Measurements from ENCODE around the gene ITPR1. TPM values are rescaled to one million over a fixed set of nuclear protein-coding genes. Genes with fewer than 3 reads are reported as not detected.

Gene ITPR1
- total RNA-seq, 4 donors from 2014 or later = 210 to 261 (median 232) TPM

DNA sequence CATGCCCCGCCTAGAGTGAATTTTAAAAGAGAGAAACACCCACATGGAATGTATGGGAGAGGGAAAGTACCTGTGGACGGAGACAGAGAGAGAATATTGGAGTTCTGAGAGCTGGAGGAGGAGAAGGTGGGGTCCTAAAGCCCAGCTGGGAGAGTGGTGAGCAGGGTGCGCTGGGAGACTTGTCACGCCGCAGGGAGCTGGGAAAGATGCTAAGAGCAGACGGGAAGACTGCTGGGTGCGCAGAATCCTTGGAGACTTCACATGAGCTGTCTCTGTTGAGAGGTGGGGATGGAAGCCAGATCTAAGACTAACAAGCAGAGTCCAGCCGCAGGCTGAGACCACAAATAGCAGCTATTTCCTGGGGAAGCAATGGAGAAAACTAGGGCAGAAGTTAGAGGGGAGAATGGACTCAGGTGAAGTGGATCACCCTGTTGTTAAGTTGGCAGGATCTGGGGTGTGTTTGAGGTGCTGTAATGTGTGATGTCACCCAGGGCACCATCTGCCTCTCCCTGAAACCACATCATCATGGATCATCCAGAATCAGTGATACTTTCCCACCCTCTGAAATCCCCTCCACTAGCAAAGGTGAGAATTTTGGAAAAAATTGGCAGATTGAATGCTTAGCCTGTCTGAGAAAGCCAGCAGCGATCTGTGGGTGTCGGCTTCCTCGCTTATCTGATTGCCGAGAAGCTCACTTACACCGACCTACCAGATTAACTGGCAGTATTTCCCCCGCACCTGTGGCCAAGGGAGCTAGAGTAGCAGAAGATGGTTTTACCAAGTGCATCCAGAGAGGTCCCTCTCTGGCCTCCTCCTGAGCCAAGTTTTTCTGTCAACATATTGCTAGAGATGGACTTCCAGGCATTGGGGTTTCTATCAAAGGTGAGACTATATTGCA is 311.3 kb downstream of the ITPR1 start:
- no peaks in the 10 kb centered on the region for H3K9me3 ChIP-seq

DNA sequence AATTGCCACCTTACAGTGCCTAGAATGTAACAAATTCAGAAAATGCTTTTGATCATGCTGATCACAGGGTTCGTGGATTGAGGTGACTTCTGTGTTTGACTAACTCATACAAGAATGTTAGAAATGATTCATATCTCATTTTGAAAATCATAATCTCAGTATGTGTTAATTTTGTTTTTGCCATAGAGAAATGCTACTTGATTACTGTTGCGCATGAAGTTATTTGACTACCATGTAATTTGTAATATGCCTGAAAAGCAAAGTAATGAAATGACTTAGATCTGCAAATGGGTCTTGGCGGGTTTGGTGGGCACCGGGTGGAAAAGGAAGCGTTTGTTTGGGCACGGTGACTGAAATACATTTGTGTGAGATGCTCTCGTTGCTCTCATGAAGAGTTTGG is 312.5 kb downstream of the ITPR1 start:
- Histone ChIP-seq H3K36me3 (peaks cover 5 to 20% of the 10 kb centered on the region in 2 donors), H3K9me3 (no peaks in the 10 kb centered on the region), H3K4me3 (replicated peaks in 1 of 3) (no peak overlapping the region), H3K27me3 (no peaks in the 10 kb centered on the region), H3K27ac (no peak overlapping the region), H3K4me1 (peaks cover 4 to 8% of the 10 kb centered on the region in 2 donors)
- no peak for DNase-seq
- TF ChIP-seq POLR2A (IDR thresholded peaks at IDR 0.05) = no peak
- TF ChIP-seq, protein P1, sequence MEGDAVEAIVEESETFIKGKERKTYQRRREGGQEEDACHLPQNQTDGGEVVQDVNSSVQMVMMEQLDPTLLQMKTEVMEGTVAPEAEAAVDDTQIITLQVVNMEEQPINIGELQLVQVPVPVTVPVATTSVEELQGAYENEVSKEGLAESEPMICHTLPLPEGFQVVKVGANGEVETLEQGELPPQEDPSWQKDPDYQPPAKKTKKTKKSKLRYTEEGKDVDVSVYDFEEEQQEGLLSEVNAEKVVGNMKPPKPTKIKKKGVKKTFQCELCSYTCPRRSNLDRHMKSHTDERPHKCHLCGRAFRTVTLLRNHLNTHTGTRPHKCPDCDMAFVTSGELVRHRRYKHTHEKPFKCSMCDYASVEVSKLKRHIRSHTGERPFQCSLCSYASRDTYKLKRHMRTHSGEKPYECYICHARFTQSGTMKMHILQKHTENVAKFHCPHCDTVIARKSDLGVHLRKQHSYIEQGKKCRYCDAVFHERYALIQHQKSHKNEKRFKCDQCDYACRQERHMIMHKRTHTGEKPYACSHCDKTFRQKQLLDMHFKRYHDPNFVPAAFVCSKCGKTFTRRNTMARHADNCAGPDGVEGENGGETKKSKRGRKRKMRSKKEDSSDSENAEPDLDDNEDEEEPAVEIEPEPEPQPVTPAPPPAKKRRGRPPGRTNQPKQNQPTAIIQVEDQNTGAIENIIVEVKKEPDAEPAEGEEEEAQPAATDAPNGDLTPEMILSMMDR (IDR thresholded peaks at IDR 0.05) = no peak
- 88 to 94% methylated on average over 7 of the region's 7 CpGs for WGBS, 2 donors
- intact Hi-C loops (cut with DNase I) = no loop called here

More for the DNA sequence above, 311.3 kb downstream of the ITPR1 start:
- Histone ChIP-seq H3K27me3 (no peaks in the 10 kb centered on the region), H3K36me3 (peaks cover 5 to 23% of the 10 kb centered on the region in 2 donors), H3K4me1 (peaks cover 0 to 4% of the 10 kb centered on the region in 2 donors), H3K27ac (no peak overlapping the region), H3K4me3 (replicated peaks in 1 of 3) (no peak overlapping the region)
- no peak for DNase-seq
- TF ChIP-seq POLR2A (IDR thresholded peaks at IDR 0.05) = no peak
- TF ChIP-seq, protein P1 (IDR thresholded peaks at IDR 0.05) = no peak
- 97% methylated on average over 14 of the region's 14 CpGs for WGBS, 2 donors
- intact Hi-C loops (cut with DNase I) = no loop called here

DNA sequence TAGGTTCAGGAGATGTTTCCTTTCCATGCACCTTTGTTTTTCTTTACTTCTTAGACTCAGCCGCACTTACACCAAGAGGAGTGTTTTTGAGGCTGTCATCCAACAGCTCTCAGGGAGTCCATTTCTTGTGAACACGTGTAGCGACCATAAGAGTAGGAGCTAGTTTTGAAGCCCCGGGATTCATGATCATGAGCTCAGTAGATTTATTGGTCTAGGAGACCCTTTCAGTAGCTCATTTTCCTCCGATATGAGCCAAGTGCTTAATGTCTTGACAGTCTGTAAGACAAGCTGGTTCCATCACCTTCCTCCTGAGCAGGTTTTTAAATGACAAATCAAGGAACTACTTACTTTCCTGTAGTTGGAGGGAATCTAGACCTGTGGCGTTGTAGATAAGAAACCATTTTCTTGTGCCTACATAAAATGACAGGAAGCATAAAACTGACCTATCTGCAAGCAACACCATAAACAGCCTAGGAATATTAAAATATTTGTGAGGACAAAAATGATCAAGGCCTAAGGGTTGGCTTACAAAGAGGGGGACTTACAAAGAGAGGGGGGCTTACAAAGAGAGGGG is 313.5 kb downstream of the ITPR1 start:
- H3K27me3 ChIP-seq = no peaks in the 10 kb centered on the region
- TF ChIP-seq POLR2A (IDR thresholded peaks at IDR 0.05) = no peak
- TF ChIP-seq, protein P1 (IDR thresholded peaks at IDR 0.05) = no peak
- peaks cover 4 to 8% of the 10 kb centered on the region in 2 donors for H3K4me1 ChIP-seq
- intact Hi-C loops (cut with DNase I) = no loop called here
- no peak overlapping the region for H3K4me3 ChIP-seq (replicated peaks in 1 of 3)
- H3K27ac ChIP-seq = no peak overlapping the region
- DNase-seq = no peak
- WGBS, 2 donors = 90 to 92% methylated on average over 6 of the region's 6 CpGs
- peaks cover 5 to 18% of the 10 kb centered on the region in 2 donors for H3K36me3 ChIP-seq
- no peaks in the 10 kb centered on the region for H3K9me3 ChIP-seq

DNA sequence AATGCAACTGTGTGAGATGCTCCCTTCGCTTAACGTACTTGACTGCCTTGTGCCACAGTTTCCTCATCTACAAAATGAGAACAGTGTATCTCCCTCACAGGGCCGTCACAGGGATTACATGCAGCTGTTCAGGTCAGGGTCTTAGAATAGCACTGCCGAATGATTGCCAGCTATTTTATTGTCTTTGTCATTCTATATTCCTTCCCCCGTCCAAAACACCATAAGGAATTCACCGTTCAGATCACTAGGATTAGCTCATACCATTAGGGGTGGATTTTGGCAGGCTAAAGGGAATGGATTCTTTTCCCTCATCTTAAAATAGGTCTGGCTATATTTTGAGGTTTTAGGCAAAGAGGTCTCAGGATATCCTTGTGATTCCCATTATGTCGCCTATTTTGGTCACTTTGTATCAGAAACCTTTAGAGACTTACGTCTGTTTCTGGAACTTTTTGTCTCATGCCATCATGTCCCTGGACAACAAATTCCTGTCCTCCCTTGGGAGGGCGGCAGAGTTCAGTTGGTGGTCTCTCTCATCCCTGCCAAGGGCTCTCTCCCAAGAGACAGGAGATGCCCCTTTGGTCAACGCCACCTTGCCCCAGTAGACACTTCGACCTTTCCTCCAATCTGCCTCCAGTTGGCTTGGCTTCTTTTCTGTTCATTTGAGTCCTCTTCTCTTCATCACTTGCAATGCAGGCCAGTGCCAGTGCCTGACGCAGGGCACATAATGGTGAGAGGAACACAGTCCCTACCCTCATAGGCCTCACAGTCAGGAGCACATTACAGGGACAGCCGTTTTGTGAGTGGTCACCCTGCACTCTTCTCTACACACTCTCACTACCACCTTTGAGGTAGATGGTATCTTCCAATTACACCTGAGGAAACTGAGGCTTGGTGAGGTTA is 314.5 kb downstream of the ITPR1 start:
- Histone ChIP-seq H3K4me3 (replicated peaks in 1 of 3) (no peak overlapping the region), H3K9me3 (no peaks in the 10 kb centered on the region), H3K4me1 (peaks cover 7 to 15% of the 10 kb centered on the region in 2 donors), H3K27ac (peak overlapping the region in 1 of 3 donors; percentile 18), H3K27me3 (no peaks in the 10 kb centered on the region), H3K36me3 (peaks cover 5 to 18% of the 10 kb centered on the region in 2 donors)
- no peak for DNase-seq
- intact Hi-C loops (cut with DNase I) = no loop called here
- TF ChIP-seq, protein P1 (IDR thresholded peaks at IDR 0.05) = no peak
- no peak for TF ChIP-seq POLR2A (IDR thresholded peaks at IDR 0.05)
- 92 to 94% methylated on average over 13 of the region's 13 CpGs for WGBS, 2 donors

All from thyroid gland (tissue), 4 donors.